ENCODE measurements around the gene VSTM2B. TPM values are rescaled to one million over a fixed set of nuclear protein-coding genes. Genes with fewer than 3 reads are reported as not detected.
A peak's percentile ranks its signal among the peaks of the same experiment; 100 is the strongest.

The VSTM2B gene
- total RNA-seq, 3 donors from 2014 or later, result not detected

- H3K27me3 Mint-ChIP-seq (ENCODE audit: low read depth), result peaks cover 9% of the 10 kb centered on the region
- H3K9me3 Mint-ChIP-seq, result no peaks in the 10 kb centered on the region
- H3K36me3 Mint-ChIP-seq (ENCODE audit: insufficient read depth), result no peaks in the 10 kb centered on the region
- ATAC-seq, result no peak
- no peak for DNase-seq
- H3K4me1 Mint-ChIP-seq (ENCODE audit: low read depth), result no peaks in the 10 kb centered on the region
- H3K4me3 Mint-ChIP-seq, result no peak overlapping the region
These were observed 22.5 kb upstream of the VSTM2B start for GRCh38 chr19:29503140-29503758.

DNA sequence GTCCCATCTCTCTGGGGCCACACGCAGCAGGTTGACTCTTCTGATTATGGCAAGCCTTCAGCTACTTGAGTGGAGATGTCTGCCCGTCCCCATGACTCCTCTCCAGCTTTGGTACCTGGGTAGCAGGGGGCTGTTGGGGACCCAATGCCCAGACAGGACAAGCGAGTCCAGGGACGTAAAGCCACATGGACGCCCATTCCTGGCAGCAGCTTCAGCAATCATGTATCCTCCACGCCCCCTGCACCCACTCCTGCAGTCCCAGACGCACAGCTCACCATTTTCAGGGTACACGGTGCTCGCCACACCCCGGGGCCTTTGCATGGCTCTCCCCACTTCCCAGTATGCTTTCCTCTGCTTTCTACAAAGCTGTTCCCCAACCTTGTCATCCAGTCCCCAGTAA is 22.0 kb upstream of the VSTM2B start:
- Mint-ChIP-seq H3K27me3 (ENCODE audit: low read depth) (peaks cover 14% of the 10 kb centered on the region), H3K4me3 (no peak overlapping the region), H3K9me3 (no peaks in the 10 kb centered on the region), H3K36me3 (ENCODE audit: insufficient read depth) (no peaks in the 10 kb centered on the region), H3K4me1 (ENCODE audit: low read depth) (no peaks in the 10 kb centered on the region)
- DNase-seq (no peak), ATAC-seq (no peak)

DNA sequence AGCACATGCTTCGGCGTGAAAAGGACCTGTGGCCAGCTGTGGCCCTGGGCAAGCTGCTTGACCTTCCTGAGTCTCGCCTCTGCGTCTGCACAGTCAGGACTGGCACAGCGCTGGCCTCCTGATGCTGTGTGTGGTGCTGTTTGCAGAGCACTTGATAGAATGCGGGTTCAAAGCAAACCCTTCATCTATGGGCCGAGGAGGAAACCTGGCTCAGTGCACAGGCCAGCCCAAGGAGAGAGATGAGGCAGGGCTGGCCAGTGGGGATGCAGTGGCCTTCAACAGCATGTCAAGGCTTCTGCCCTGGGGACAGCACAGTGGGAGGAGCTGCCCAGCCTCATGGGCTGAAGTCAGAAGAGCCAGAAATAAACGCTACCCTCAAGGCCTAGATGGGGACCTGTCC is 21.3 kb upstream of the VSTM2B start:
- no peak for ATAC-seq
- no peaks in the 10 kb centered on the region for H3K36me3 Mint-ChIP-seq (ENCODE audit: insufficient read depth)
- peaks cover 19% of the 10 kb centered on the region for H3K27me3 Mint-ChIP-seq (ENCODE audit: low read depth)

GRCh38 chr19:29505097-29505824 is 20.5 kb upstream of the VSTM2B start:
- Mint-ChIP-seq H3K4me3 (no peak overlapping the region), H3K4me1 (ENCODE audit: low read depth) (no peaks in the 10 kb centered on the region), H3K27me3 (ENCODE audit: low read depth) (peaks cover 27% of the 10 kb centered on the region), H3K9me3 (no peaks in the 10 kb centered on the region), H3K36me3 (ENCODE audit: insufficient read depth) (no peaks in the 10 kb centered on the region)
- DNase-seq (peak; percentile 1), ATAC-seq (no peak)

More for the DNA sequence above, 21.3 kb upstream of the VSTM2B start:
- Mint-ChIP-seq H3K4me3 (no peak overlapping the region), H3K4me1 (ENCODE audit: low read depth) (no peaks in the 10 kb centered on the region), H3K9me3 (no peaks in the 10 kb centered on the region)
- DNase-seq, result no peak

- no peak overlapping the region for H3K4me3 Mint-ChIP-seq
- DNase-seq, result peak; percentile 0
- no peak for ATAC-seq
- H3K27me3 Mint-ChIP-seq (ENCODE audit: low read depth), result peaks cover 35% of the 10 kb centered on the region
- H3K36me3 Mint-ChIP-seq (ENCODE audit: insufficient read depth), result no peaks in the 10 kb centered on the region
- H3K4me1 Mint-ChIP-seq (ENCODE audit: low read depth), result no peaks in the 10 kb centered on the region
- H3K9me3 Mint-ChIP-seq, result no peaks in the 10 kb centered on the region
These were observed 19.2 kb upstream of the VSTM2B start for GRCh38 chr19:29506619-29506911.

- H3K36me3 Mint-ChIP-seq (ENCODE audit: insufficient read depth), result no peaks in the 10 kb centered on the region
- ATAC-seq, result no peak
- DNase-seq, result peak; percentile 2
- H3K4me3 Mint-ChIP-seq, result no peak overlapping the region
- peaks cover 36% of the 10 kb centered on the region for H3K27me3 Mint-ChIP-seq (ENCODE audit: low read depth)
- H3K9me3 Mint-ChIP-seq, result no peaks in the 10 kb centered on the region
- no peaks in the 10 kb centered on the region for H3K4me1 Mint-ChIP-seq (ENCODE audit: low read depth)
These were observed 18.5 kb upstream of the VSTM2B start for GRCh38 chr19:29507081-29507860.

GRCh38 chr19:29508181-29508580 is 17.6 kb upstream of the VSTM2B start:
- Mint-ChIP-seq H3K9me3 (no peaks in the 10 kb centered on the region), H3K27me3 (ENCODE audit: low read depth) (peaks cover 36% of the 10 kb centered on the region), H3K4me3 (no peak overlapping the region), H3K36me3 (ENCODE audit: insufficient read depth) (no peaks in the 10 kb centered on the region), H3K4me1 (ENCODE audit: low read depth) (no peaks in the 10 kb centered on the region)
- no peak for DNase-seq
- no peak for ATAC-seq

- Mint-ChIP-seq H3K4me1 (ENCODE audit: low read depth) (no peaks in the 10 kb centered on the region), H3K9me3 (no peaks in the 10 kb centered on the region), H3K4me3 (no peak overlapping the region), H3K27me3 (ENCODE audit: low read depth) (peaks cover 36% of the 10 kb centered on the region), H3K36me3 (ENCODE audit: insufficient read depth) (no peaks in the 10 kb centered on the region)
- no peak for ATAC-seq
- DNase-seq, result peak; percentile 1
These were observed 16.3 kb upstream of the VSTM2B start for GRCh38 chr19:29509456-29509855.

DNA sequence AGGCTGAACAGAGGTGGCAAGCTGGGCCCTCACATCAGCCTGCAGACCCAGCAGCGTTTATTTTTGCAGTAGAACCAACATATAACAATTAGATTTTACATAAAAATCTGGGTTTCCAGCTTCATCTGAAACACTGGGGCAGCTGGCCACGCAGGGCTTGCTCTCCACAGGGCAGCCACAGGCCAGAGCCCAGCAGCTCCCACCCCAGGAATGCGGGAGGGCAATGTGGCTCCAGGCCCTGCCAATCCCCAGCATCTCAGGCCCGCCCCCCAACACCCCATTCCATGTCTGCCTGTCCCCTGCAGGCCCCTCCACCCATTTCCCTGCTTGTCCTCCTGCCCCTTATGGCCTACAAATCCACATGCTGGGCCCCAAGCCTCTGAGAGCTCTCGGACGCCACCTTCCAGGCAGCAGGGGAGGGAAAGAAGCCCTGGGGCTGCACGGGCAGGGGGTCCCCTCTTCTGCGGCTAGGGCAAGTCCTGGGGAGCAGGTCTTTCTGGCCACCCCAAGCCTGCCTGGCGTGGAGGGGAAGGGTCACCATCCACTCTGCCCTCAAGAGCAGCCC is 15.0 kb upstream of the VSTM2B start:
- H3K27me3 Mint-ChIP-seq (ENCODE audit: low read depth), result peaks cover 36% of the 10 kb centered on the region
- H3K4me1 Mint-ChIP-seq (ENCODE audit: low read depth), result no peaks in the 10 kb centered on the region
- no peak overlapping the region for H3K4me3 Mint-ChIP-seq
- H3K9me3 Mint-ChIP-seq, result no peaks in the 10 kb centered on the region
- ATAC-seq (no peak), DNase-seq (peak; percentile 0)
- H3K36me3 Mint-ChIP-seq (ENCODE audit: insufficient read depth), result no peaks in the 10 kb centered on the region

GRCh38 chr19:29511768-29512167 is 14.0 kb upstream of the VSTM2B start:
- no peaks in the 10 kb centered on the region for H3K4me1 Mint-ChIP-seq (ENCODE audit: low read depth)
- DNase-seq (no peak), ATAC-seq (no peak)
- no peak overlapping the region for H3K4me3 Mint-ChIP-seq
- H3K36me3 Mint-ChIP-seq (ENCODE audit: insufficient read depth), result no peaks in the 10 kb centered on the region
- peaks cover 36% of the 10 kb centered on the region for H3K27me3 Mint-ChIP-seq (ENCODE audit: low read depth)
- H3K9me3 Mint-ChIP-seq, result no peaks in the 10 kb centered on the region

GRCh38 chr19:29512748-29513147 is 13.0 kb upstream of the VSTM2B start:
- Mint-ChIP-seq H3K9me3 (no peaks in the 10 kb centered on the region), H3K36me3 (ENCODE audit: insufficient read depth) (no peaks in the 10 kb centered on the region), H3K4me3 (no peak overlapping the region), H3K4me1 (ENCODE audit: low read depth) (no peaks in the 10 kb centered on the region), H3K27me3 (ENCODE audit: low read depth) (peaks cover 34% of the 10 kb centered on the region)
- no peak for ATAC-seq
- DNase-seq, result no peak

DNA sequence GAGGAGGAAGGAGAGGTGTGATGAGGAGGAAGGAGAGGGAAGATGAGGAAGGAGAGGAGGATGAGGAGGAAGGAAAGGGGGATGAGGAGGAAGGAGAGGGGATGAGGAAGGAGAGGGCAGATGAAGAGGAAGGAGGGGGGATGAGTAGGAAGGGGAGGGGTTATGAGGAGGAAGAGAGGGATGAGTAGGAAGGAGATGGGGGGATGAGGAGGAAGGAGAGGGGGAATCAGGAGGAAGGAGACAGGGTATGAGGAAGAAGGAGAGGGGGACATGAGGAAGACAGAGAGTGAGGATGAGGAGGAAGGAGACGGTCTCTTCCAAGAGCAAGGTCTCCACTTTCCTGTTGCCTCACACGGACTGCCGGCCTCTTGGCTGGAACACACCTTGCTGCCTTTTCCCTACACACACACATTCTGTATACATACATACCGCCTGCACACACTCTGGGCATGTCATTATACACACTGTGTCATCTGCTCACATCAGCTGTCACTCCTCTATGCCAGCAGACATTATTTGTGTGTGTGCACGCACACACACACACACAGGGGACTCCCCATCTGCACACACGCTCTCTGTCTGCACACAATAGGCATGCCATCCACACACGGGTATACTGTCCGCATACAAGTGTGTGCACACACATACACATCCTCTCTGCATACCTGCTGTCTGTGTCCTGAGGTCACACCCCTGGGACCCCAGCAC is 11.1 kb upstream of the VSTM2B start:
- ATAC-seq (peak; percentile 27 to 49), DNase-seq (peak; percentile 0)
- Mint-ChIP-seq H3K9me3 (no peaks in the 10 kb centered on the region), H3K36me3 (ENCODE audit: insufficient read depth) (no peaks in the 10 kb centered on the region), H3K27me3 (ENCODE audit: low read depth) (peaks cover 26% of the 10 kb centered on the region), H3K4me3 (no peak overlapping the region), H3K4me1 (ENCODE audit: low read depth) (no peaks in the 10 kb centered on the region)

DNA sequence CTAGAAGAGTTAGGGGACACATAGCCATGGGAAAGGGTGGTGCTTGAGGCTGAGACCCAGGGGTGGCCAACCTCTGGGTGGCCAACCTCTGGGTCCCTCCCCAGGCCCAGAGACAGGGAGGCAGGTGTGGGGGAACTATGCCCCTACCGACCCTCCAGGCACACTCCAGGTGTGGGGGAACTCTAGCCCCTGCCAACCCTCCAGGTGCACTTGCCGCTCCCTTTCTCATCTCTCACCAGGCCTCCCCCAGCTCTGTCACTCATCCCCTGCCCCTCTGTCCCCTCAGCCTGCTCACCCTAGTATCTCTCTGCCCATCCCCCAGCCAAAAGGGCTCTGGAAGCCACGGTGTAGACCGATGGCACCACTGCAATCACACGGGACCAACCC is 10.6 kb upstream of the VSTM2B start:
- ATAC-seq (peak in 1 of 2 donors; percentile 37), DNase-seq (peak; percentile 0)
- Mint-ChIP-seq H3K4me3 (no peak overlapping the region), H3K9me3 (no peaks in the 10 kb centered on the region), H3K4me1 (ENCODE audit: low read depth) (no peaks in the 10 kb centered on the region), H3K36me3 (ENCODE audit: insufficient read depth) (no peaks in the 10 kb centered on the region), H3K27me3 (ENCODE audit: low read depth) (peaks cover 21% of the 10 kb centered on the region)

DNA sequence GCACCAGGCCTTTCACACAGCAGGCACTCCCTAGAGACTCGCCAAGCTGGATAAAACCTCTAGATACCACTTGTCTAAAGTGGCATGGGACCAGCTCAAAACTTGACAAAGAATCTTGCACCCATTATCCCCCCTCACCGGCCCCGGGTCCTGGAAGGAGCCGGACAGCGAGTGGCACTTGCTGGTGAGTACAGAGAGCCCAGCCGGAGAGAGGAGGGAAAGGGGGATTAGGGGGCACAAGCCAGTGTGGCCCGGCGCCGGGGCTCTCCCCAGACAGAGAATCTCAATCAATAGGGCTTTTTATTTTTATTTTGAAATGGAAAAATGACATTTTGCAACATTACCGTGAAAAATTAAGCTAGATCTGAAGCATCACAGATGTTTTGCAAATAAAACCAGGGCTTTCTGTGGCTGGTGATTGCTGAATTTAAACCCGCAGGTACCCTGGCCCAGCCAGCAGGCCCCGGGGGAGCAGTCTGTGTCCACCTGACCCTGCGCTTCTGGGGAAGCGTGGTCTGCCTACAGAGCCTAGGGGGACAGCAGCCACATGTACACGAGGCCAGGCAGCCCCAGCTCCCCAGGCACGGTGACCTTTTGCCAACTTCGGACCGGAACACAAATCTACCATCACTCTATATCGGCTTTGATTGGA is 10.0 kb upstream of the VSTM2B start:
- H3K36me3 Mint-ChIP-seq (ENCODE audit: insufficient read depth), result no peaks in the 10 kb centered on the region
- ATAC-seq, result no peak

More for the DNA sequence above, 10.0 kb upstream of the VSTM2B start:
- H3K9me3 Mint-ChIP-seq, result no peaks in the 10 kb centered on the region
- H3K27me3 Mint-ChIP-seq (ENCODE audit: low read depth), result peaks cover 23% of the 10 kb centered on the region
- H3K4me3 Mint-ChIP-seq, result no peak overlapping the region
- DNase-seq, result peak; percentile 1
- H3K4me1 Mint-ChIP-seq (ENCODE audit: low read depth), result no peaks in the 10 kb centered on the region
